Measurements from ENCODE around the gene AP5S1. TPM values are rescaled to one million over a fixed set of nuclear protein-coding genes. Genes with fewer than 3 reads are reported as not detected.

The AP5S1 gene, protein sequence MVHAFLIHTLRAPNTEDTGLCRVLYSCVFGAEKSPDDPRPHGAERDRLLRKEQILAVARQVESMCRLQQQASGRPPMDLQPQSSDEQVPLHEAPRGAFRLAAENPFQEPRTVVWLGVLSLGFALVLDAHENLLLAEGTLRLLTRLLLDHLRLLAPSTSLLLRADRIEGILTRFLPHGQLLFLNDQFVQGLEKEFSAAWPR
- total RNA-seq (10 to 100 TPM in 1 of 2 donors, 1 to 10 TPM in 1; 9.9 to 12.3 TPM), polyA plus RNA-seq (1 to 10 TPM; 4.4 to 5.9 TPM)
- long read RNA-seq, donor 1, full-length matches to known transcripts = 28 of 29 reads
- long read RNA-seq, donor 1, partial matches to known transcripts = 1 of 29 reads
- long read RNA-seq, donor 1, other reads (novel, unspliced or antisense) = 0 of 29 reads
- long read RNA-seq, donor 2, full-length matches to known transcripts = 5 of 7 reads
- long read RNA-seq, donor 2, partial matches to known transcripts = 1 of 7 reads
- long read RNA-seq, donor 2, other reads (novel, unspliced or antisense) = 1 of 7 reads

DNA sequence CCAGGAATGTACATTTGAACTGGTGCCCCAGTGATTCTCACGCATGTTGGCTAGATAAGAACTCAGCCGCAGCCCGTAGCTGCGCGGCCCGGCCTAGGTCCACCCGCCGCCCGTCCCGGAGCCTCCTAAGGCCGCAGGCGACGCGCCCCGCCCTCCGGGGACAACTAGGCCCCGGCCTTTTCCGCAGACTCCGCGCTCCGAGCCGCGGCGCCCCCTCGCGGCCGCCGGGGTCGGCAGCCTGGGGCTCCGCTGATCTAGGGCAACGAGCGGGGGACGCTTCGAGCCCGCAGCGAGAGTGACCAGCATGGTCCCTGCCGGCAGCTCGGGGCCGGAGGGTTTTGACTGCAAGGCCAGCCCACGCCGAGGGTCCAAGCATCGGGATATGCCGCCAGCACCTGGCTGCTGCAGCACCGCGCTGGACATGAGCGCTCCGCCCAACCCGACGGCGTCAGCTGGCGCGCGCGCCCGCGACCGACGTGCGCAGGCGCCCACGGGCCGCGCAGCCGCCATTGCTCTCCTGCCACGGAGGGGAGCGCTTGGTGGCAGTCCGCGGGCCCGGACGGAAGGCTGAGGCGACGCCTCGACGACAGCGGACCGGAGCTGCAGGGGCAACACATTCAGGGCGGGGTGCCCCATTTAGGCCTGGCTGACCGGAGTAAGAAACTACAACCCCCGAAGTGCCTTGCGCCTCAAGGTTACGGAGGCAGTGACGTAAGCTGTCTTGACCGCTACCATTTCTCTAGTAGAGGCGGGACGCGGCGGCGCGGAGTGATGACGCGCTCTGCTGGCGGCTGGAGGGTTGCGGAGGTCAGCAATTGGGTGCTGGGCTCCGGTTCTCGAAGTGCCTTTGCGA, at the start of gene AP5S1:
Gene AP5S1, plus strand, starts transcription at position 500 of the 853 bp plus-strand sequence. CDS start 1,571 bp downstream, outside the sequence.
- Histone ChIP-seq H3K27me3 (ENCODE audit: control insufficient read depth in 1 of 2, insufficient read depth in 2 of 2, low read length in 1 of 2) (no peaks in the 10 kb centered on the region), H3K27ac (ENCODE audit: low read depth in 1 of 2, low read length in 2 of 2) (peak within 1 kb of the TSS; percentile 69 to 95), H3K36me3 (ENCODE audit: control insufficient read depth in 1 of 2, insufficient read depth in 2 of 2, low read length in 1 of 2) (no peaks in the 10 kb centered on the region), H3K9me3 (ENCODE audit: control insufficient read depth, low read length) (no peaks in the 10 kb centered on the region), H3K4me1 (ENCODE audit: control insufficient read depth in 1 of 2, insufficient read depth in 2 of 2, low read length in 2 of 2) (no peaks in the 10 kb centered on the region), H3K4me3 (ENCODE audit: low read length in 2 of 2) (peak within 1 kb of the TSS; percentile 62 to 70)
- DNase-seq (peak; percentile 98 to 99), ATAC-seq (ENCODE audit: low FRiP score) (peak; percentile 96)
- intact Hi-C loops (cut with DNase I) = loop anchor here in 1 of 2 donors (1.0 kb wide), 1 partner anchor 34 kb away; the partner anchor contains the start of gene CENPB
- 0% methylated on average over 79 to 96 of the region's 96 CpGs for WGBS, 2 donors

DNA sequence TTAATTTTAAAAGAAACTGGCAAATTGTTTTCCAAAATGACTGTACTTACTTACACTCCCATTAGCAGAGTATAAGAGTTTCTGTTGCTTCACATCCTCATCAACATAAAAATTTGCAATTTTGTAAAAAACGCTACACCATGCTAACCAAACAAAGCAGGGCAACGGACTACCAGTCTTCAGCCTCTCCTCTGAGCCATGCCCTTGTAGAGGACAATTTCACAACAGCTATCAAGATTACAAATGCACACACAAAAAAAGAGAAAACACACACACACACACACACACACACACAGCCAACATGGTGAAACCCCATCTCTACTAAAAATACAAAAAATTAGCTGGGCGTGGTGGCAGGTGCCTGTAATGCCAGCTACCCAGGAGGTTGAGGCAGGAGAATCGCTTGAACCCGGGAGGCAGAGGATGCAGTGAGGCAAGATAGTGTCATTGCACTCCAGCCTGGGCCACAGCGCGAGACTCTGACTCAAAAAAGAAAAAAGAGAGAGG, 48.7 kb upstream of the AP5S1 start:
- Histone ChIP-seq H3K4me1 (ENCODE audit: control insufficient read depth in 1 of 2, insufficient read depth in 2 of 2, low read length in 2 of 2) (no peaks in the 10 kb centered on the region), H3K27me3 (ENCODE audit: control insufficient read depth in 1 of 2, insufficient read depth in 2 of 2, low read length in 1 of 2) (no peaks in the 10 kb centered on the region), H3K9me3 (ENCODE audit: control insufficient read depth, low read length) (no peaks in the 10 kb centered on the region), H3K27ac (ENCODE audit: low read depth in 1 of 2, low read length in 2 of 2) (no peak overlapping the region), H3K4me3 (ENCODE audit: low read length in 2 of 2) (no peak overlapping the region), H3K36me3 (ENCODE audit: control insufficient read depth in 1 of 2, insufficient read depth in 2 of 2, low read length in 1 of 2) (no peaks in the 10 kb centered on the region)
- intact Hi-C loops (cut with DNase I) = no loop called here
- WGBS, 2 donors = 79 to 83% methylated on average over 7 of the region's 7 CpGs
- ATAC-seq (ENCODE audit: low FRiP score) (no peak), DNase-seq (no peak)

DNA sequence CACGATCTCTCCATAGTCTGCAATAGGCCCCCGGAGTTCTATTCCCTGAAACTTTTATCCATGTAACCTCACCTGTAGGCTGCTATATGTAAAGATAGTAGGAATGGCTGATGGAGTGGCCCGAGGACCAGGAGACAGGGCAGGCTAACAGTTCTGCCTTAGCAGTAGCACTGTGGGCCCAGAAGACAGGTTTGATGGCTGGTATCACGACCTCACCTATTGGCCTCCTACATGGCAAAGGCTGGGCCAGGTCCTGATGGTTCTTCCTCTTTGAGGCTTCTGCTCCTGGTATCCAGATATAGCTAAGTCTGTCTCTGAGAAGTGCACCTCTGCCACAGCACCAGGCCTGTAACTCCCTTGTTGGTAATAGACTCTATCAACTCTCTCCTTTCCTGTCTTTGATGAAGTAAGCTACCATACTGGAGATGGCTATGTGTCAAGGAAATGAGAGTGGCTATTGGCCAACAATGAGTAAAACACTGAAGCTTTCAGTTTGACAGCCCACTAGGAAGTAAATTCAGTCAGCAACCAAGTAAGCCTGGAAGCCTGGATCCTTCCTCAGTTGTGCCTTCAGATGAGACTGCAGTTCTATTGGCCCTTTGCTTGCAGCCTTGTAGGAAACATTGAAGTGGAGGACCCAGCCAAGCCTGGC, 44.8 kb upstream of the AP5S1 start:
- H3K9me3 ChIP-seq (ENCODE audit: control insufficient read depth, low read length) = no peaks in the 10 kb centered on the region
- no peak overlapping the region for H3K4me3 ChIP-seq (ENCODE audit: low read length in 2 of 2)
- no peak overlapping the region for H3K27ac ChIP-seq (ENCODE audit: low read depth in 1 of 2, low read length in 2 of 2)
- H3K36me3 ChIP-seq (ENCODE audit: control insufficient read depth in 1 of 2, insufficient read depth in 2 of 2, low read length in 1 of 2) = no peaks in the 10 kb centered on the region
- intact Hi-C loops (cut with DNase I) = no loop called here
- no peaks in the 10 kb centered on the region for H3K27me3 ChIP-seq (ENCODE audit: control insufficient read depth in 1 of 2, insufficient read depth in 2 of 2, low read length in 1 of 2)
- ATAC-seq (ENCODE audit: low FRiP score) (no peak), DNase-seq (no peak)
- no peaks in the 10 kb centered on the region for H3K4me1 ChIP-seq (ENCODE audit: control insufficient read depth in 1 of 2, insufficient read depth in 2 of 2, low read length in 2 of 2)
- WGBS, 2 donors = 94% methylated on average over 4 of the region's 4 CpGs

DNA sequence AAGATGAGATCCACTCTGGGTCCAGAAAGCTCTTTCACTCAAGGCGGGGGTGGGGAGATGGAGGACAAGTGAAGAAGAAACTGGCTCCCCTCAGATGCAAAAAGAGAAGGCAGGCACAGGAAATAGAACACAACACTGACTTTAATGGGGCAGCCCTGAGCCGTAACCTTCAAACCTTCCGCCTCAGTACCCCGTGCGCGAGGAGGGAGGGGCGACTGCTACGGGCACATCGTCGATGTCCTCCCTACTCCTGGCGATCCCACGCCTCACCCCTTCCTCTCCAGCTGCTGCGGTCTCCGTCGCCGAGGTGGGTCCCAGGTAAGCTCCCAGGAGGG, 43.0 kb upstream of the AP5S1 start:
- Histone ChIP-seq H3K27me3 (ENCODE audit: control insufficient read depth in 1 of 2, insufficient read depth in 2 of 2, low read length in 1 of 2) (no peaks in the 10 kb centered on the region), H3K36me3 (ENCODE audit: control insufficient read depth in 1 of 2, insufficient read depth in 2 of 2, low read length in 1 of 2) (no peaks in the 10 kb centered on the region), H3K9me3 (ENCODE audit: control insufficient read depth, low read length) (no peaks in the 10 kb centered on the region), H3K27ac (ENCODE audit: low read depth in 1 of 2, low read length in 2 of 2) (no peak overlapping the region), H3K4me1 (ENCODE audit: control insufficient read depth in 1 of 2, insufficient read depth in 2 of 2, low read length in 2 of 2) (no peaks in the 10 kb centered on the region), H3K4me3 (ENCODE audit: low read length in 2 of 2) (peak overlapping the region; percentile 8 to 24)
- DNase-seq = no peak
- 11 to 12% methylated on average over 16 of the region's 16 CpGs for WGBS, 2 donors
- ATAC-seq (ENCODE audit: low FRiP score) = no peak
- intact Hi-C loops (cut with DNase I) = no loop called here

DNA sequence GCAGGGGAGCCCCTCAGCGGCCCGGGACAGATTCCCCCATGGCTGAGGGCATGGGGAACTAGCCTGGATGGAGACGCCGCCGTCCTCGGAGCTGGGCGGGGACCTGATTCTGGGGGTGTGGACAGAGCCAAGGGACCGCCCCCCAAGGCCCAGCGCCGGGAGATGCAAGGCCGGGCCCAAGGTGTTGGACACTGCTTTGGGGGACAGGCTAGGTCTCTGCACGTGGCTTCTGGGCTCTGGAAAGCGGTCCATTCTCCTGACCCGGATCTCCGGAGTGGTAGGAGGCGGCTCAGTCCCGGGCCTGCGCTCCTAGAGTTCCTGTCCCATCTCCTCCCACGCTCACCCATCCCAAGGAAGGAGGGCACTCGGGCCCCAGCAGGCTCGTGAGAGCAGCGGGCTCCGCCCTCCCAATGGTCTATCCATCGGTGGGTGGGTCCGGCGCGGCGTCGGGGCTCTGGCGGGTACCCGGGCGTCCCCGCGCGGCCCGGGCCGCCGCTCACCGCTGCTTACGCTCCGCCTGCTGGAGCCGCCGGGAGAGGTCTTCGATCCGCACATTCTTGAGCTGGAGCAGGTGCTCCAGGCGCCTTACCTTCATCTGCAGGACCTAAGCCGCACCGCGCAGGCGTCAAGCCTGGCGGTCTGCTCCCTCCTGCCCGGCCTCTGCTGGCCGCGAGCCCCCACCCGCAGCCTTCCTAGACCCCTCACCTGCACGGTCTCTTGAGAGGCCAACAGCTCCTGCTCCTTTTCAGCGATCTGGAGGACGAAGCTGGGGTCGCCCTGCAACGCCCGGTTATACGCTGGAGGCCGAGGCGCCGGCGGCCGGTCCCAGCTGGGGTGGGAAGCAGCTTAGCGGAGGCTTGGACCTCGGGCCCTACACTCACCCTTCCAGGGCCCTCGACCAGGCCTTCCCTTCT, 42.4 kb upstream of the AP5S1 start:
- H3K27ac ChIP-seq (ENCODE audit: low read depth in 1 of 2, low read length in 2 of 2) = no peak overlapping the region
- no peaks in the 10 kb centered on the region for H3K36me3 ChIP-seq (ENCODE audit: control insufficient read depth in 1 of 2, insufficient read depth in 2 of 2, low read length in 1 of 2)
- ATAC-seq (ENCODE audit: low FRiP score) = peak; percentile 72
- peak overlapping the region; percentile 8 to 24 for H3K4me3 ChIP-seq (ENCODE audit: low read length in 2 of 2)
- DNase-seq = peak; percentile 90 to 91
- WGBS, 2 donors = 2 to 3% methylated on average over 70 of the region's 70 CpGs
- no peaks in the 10 kb centered on the region for H3K4me1 ChIP-seq (ENCODE audit: control insufficient read depth in 1 of 2, insufficient read depth in 2 of 2, low read length in 2 of 2)
- intact Hi-C loops (cut with DNase I) = no loop called here
- H3K9me3 ChIP-seq (ENCODE audit: control insufficient read depth, low read length) = no peaks in the 10 kb centered on the region
- no peaks in the 10 kb centered on the region for H3K27me3 ChIP-seq (ENCODE audit: control insufficient read depth in 1 of 2, insufficient read depth in 2 of 2, low read length in 1 of 2)

DNA sequence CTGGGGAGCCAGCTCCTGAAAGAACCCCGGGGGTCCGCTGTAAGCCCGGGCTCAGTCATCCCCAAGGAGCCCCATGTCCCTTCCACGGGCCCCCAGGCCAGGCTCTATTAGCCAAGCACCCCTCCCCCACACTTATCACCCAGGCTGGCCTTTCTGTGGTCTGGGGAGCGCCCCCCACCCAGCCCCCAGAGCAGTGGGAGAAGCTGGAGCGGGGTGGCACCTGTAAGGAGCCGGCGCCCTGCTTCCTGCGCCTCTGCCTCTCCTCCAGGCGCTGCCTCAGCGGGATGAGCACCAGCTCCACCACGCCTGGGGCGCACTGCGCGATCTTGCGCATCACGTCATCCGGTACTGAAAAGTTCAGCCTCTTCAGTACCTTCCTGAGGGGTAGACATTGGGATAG, 41.4 kb upstream of the AP5S1 start:
- Histone ChIP-seq H3K9me3 (ENCODE audit: control insufficient read depth, low read length) (no peaks in the 10 kb centered on the region), H3K36me3 (ENCODE audit: control insufficient read depth in 1 of 2, insufficient read depth in 2 of 2, low read length in 1 of 2) (no peaks in the 10 kb centered on the region), H3K4me1 (ENCODE audit: control insufficient read depth in 1 of 2, insufficient read depth in 2 of 2, low read length in 2 of 2) (no peaks in the 10 kb centered on the region), H3K27me3 (ENCODE audit: control insufficient read depth in 1 of 2, insufficient read depth in 2 of 2, low read length in 1 of 2) (no peaks in the 10 kb centered on the region), H3K27ac (ENCODE audit: low read depth in 1 of 2, low read length in 2 of 2) (no peak overlapping the region), H3K4me3 (ENCODE audit: low read length in 2 of 2) (no peak overlapping the region)
- peak; percentile 43 to 70 for DNase-seq
- ATAC-seq (ENCODE audit: low FRiP score) = no peak
- intact Hi-C loops (cut with DNase I) = no loop called here
- 41 to 45% methylated on average over 17 to 18 of the region's 18 CpGs for WGBS, 2 donors

DNA sequence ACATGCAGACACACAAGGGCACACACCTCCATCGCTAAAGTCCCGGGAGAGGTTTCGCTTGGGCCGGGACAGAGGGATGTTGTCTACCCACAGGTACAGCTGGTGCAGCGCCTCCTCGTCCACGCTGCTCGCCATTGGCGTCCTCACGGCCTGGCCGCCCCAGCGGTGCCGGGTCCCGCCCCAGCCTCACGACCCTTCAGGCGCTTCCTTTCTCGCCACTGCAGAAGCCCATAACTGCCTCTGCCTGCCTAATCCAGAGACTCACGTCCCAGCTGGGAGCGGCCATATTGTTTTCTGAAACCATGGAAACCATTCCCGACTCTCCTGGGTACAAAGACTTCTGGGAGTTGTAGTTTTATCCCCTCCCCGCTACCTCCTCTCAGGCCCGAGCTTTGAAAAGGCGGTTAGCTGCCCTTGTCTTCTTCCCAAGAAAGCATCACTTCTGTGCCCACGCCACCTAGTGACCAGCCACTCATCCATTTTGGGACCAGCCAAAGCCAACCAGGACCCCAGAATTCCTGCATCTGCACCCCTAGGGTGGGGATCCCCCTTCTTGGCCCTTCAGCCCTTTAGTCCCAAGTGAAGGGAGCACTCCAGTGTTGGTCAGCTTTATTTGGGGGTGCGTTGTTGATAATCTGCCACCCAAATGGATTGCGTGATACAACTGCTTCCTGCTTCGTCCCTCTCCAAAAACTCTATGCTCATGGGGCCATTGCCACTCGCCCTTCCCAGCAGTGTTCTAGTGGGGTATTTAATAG, 39.0 kb upstream of the AP5S1 start, which contains the start of gene SPEF1:
Gene SPEF1, minus strand, starts transcription at position 296 of the 758 bp plus-strand sequence. Its CDS starts 161 bp downstream, at position 135.
- 14 to 15% methylated on average over 28 of the region's 28 CpGs for WGBS, 2 donors
- H3K4me1 ChIP-seq (ENCODE audit: control insufficient read depth in 1 of 2, insufficient read depth in 2 of 2, low read length in 2 of 2) = no peaks in the 10 kb centered on the region
- H3K9me3 ChIP-seq (ENCODE audit: control insufficient read depth, low read length) = no peaks in the 10 kb centered on the region
- H3K27me3 ChIP-seq (ENCODE audit: control insufficient read depth in 1 of 2, insufficient read depth in 2 of 2, low read length in 1 of 2) = no peaks in the 10 kb centered on the region
- intact Hi-C loops (cut with DNase I) = loop anchor here in 1 of 2 donors (10.0 kb wide), 1 partner anchor 63 kb away; the partner anchor contains the start of gene MAVS
- H3K27ac ChIP-seq (ENCODE audit: low read depth in 1 of 2, low read length in 2 of 2) = peak within 1 kb of the TSS in 1 of 2 donors; percentile 23
- ATAC-seq (ENCODE audit: low FRiP score) (peak; percentile 89), DNase-seq (peak; percentile 84 to 86)
- H3K36me3 ChIP-seq (ENCODE audit: control insufficient read depth in 1 of 2, insufficient read depth in 2 of 2, low read length in 1 of 2) = no peaks in the 10 kb centered on the region
- H3K4me3 ChIP-seq (ENCODE audit: low read length in 2 of 2) = no peak within 1 kb of the TSS

Data from aorta (tissue), 5 donors.